GM19455 (cell line): ENCODE data around the gene ENGASE.

Source experiments
- ATAC-seq: cut with Tn5 transposase; IDR thresholded peaks from one replicate; pipeline ENCODE4 v1.9.1; 2021; ENCODE audit not compliant: unreplicated experiment

Gene ENGASE

GRCh38 chr17:79039171-79039570 is 35.5 kb upstream of the ENGASE start:
- no peak for ATAC-seq

GRCh38 chr17:79039886-79040285 is 34.7 kb upstream of the ENGASE start:
- no peak for ATAC-seq

GRCh38 chr17:79041041-79041570 is 33.5 kb upstream of the ENGASE start:
- no peak for ATAC-seq

DNA sequence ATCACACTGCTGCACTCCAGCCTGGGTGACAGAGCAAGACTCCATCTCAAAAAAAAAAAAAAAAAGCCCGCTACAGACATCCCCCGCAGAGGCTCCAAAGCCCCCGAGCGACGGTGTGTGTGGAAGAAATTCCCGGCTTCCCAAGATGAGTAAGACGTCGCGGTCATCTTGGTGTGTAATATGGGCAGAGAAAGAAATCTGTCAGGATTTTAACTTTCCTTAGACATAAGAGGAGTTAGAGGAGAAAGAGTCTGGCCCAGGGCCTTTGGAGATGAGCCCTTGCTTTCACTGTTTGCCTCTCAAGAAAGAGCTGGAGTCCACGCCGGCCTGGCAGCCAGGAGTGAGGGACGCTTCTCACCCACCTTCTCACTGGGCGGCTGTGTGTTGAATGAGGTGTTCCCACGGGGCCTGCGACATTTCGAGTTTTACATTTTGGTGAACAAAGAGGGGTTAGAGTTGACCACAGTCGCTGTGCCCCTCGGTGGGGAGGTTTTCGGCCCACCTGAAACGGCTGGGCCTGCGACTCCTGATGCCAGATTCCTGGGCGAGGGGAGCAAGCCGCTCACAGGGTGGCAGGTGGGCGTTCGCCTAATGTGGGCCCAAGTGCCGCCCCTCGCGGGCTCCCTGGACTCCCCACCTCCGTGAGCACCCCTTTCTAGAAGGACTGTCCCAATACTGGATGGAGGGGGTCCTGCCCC is 32.8 kb upstream of the ENGASE start:
- ATAC-seq, result no peak

DNA sequence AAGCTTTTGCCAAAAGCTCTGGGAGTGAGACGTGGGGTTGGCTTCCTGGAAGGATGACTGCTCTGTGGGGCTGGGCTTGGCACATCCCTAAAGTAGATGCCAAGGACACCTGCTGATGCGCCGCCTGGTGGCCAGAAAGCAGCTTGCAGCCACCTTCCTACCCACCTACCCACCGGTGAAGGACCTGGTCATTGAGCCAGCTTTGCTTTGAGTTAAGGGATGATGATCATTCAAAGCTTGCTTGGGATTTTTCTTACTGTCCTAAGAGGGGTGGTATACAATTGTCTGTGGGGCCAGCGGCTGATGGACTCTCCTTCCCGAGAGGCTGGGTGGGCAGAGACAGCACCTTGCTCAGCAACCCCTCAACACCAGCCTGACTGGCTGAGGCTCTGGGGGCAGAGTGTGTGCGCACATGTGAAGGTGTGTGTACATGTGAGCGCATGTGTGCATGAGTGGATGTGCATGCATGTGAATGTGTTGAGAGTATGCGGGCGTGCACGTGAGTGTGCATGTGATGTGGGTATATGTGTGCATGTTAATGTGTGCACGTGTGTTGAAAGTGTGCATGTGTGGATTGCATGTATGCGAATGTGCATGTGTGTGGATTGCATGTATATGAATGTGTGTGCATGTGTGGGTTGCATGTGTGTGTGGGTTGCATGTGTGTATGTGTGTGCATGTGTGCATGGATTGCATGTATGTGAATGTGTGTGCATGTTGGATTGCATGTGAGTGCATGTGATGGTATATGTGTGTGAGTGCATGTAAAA is 32.0 kb upstream of the ENGASE start:
- no peak for ATAC-seq

GRCh38 chr17:79043191-79043930 is 31.3 kb upstream of the ENGASE start:
- no peak for ATAC-seq

- ATAC-seq, result no peak
Measured at GRCh38 chr17:79043931-79044320, 30.7 kb upstream of the ENGASE start.

DNA sequence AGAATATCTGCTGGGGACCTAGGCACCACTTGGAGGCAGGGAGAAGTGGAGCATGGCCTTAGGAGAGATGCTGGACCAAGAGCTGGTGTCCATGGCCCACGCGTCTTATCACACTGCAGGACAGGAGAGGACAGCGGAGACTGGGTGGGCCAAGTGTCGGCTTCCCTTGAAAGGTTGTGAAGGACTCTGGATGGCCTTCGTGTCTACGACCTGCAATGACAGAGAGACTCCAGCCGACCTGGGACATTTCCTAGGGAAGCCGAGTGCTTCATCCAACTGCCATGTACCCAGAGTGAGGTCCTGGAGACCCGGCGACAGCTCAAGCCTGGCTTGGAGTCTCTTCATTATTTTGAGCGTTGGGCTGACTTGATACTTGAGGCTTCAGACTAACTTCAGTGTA is 30.2 kb upstream of the ENGASE start:
- ATAC-seq, result no peak

- no peak for ATAC-seq
Measured at GRCh38 chr17:79045001-79045729, 29.5 kb upstream of the ENGASE start.

- ATAC-seq, result no peak
Measured at GRCh38 chr17:79045842-79046196, 28.8 kb upstream of the ENGASE start.

DNA sequence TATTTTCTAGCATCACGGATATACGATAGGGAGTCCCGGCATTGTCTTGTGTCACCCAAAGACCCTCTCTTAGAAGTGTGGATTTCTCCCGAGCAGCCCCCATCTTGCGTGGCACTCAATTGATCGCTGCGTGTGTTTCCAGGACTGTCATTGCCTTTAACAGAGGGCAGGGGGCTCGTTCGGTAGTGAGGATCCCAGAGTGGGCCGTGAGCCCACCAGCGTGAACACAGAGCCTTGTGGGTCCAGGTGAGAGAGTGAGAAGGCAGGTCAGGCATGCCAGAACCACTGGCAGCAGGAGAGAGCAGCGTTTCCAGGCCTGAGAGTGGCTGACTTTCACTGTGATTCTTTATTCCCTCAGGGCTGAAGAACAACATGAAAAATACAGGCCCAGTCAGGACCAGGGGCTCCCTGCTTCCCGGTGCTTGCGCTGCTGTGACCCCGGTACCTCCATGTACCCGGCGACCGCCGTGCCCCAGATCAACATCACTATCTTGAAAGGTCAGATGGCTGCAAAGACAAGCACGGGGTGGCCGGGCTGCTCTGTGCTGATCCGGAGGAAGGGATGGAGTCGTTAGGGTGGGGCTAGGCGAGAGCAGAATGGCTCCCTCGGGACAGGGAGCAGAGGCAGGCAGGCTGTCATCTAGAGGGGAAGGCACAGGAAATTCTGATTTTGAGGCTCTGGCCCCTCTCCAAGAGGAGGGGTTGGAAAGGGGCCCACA is 28.3 kb upstream of the ENGASE start:
- no peak for ATAC-seq

DNA sequence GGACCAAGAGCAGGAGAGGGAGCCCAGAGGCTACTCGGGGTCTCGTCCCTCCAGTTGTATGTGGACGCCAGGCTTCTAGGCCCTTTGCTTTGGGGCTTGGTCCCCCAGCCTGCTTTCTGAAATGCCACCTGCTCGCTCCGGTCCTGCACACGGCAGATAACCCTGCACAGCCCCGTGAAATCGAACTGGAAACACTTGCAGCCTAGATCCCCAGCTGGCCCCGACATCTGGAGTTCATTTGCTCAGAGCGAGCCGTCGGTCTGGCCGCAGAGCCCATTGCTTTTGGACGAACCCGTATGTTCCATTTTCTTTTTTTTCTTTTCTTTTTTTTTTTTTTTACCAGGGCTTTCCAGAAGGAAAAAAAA is 27.7 kb upstream of the ENGASE start:
- no peak for ATAC-seq

DNA sequence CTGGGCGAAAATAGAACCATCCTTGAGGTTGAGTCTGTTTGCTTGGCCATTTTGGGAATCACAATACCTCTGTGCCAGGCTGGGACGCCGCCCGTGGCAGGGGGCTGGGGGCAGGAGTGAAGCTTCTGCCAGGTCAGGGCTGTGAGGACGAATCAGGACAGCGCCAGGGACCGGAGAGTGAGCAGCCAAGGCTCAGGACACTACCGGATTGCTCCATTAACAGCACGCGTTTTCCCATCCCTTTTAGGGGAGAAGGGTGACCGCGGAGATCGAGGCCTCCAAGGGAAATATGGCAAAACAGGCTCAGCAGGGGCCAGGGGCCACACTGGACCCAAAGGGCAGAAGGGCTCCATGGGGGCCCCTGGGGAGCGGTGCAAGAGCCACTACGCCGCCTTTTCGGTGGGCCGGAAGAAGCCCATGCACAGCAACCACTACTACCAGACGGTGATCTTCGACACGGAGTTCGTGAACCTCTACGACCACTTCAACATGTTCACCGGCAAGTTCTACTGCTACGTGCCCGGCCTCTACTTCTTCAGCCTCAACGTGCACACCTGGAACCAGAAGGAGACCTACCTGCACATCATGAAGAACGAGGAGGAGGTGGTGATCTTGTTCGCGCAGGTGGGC is 27.2 kb upstream of the ENGASE start:
- ATAC-seq, result no peak

GRCh38 chr17:79047923-79048825 is 26.4 kb upstream of the ENGASE start:
- no peak for ATAC-seq

DNA sequence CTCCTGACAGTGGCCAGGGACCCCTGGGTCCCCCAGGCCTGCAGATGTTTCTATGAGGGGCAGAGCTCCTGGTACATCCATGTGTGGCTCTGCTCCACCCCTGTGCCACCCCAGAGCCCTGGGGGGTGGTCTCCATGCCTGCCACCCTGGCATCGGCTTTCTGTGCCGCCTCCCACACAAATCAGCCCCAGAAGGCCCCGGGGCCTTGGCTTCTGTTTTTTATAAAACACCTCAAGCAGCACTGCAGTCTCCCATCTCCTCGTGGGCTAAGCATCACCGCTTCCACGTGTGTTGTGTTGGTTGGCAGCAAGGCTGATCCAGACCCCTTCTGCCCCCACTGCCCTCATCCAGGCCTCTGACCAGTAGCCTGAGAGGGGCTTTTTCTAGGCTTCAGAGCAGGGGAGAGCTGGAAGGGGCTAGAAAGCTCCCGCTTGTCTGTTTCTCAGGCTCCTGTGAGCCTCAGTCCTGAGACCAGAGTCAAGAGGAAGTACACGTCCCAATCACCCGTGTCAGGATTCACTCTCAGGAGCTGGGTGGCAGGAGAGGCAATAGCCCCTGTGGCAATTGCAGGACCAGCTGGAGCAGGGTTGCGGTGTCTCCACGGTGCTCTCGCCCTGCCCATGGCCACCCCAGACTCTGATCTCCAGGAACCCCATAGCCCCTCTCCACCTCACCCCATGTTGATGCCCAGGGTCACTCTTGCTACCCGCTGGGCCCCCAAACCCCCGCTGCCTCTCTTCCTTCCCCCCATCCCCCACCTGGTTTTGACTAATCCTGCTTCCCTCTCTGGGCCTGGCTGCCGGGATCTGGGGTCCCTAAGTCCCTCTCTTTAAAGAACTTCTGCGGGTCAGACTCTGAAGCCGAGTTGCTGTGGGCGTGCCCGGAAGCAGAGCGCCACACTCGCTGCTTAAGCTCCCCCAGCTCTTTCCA is 25.5 kb upstream of the ENGASE start:
- ATAC-seq, result no peak

DNA sequence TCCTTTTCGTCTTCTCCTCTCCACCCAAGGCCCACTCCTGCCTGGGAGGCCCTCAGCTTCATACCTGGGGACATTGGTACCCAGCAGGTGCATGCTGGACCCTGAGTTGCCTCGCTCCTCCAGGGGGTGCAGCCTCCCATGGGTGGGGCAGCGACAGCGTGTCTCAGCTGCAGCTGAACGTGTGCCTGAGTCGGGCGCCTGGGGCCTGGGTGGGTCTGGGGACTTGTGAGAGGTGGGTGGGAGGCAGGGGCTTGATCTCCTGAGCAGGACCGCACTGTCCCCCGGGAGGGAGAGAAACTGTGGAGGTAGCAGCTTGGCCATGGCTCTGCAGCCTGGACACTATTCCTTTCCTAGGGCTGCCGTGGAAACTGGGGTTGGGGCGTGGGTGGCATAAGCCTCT is 24.8 kb upstream of the ENGASE start:
- ATAC-seq, result no peak

DNA sequence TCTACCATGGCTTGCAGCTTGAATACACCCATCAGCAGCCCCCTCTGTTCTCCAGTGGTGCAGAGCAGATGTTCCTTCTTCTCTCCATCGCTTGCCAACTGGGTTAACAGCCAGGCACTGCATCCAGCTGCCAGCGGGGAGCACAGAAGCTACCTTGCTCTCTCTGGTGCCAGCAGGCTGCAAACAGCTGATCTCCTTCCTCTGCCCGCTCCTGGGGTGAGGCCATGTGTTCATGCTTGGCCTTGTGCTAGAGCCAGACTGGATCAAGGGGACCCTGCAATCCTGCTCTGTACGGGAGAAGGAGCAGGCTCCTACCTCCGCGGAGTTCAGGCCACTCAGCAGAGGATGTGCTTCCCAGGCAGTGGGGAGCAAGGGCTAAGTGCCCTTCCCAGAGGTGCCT is 24.1 kb upstream of the ENGASE start:
- ATAC-seq, result no peak

GRCh38 chr17:79051306-79051705 is 23.3 kb upstream of the ENGASE start:
- ATAC-seq, result no peak
